PC-9 (cell line): ENCODE data around the gene SOX10.

Experiments
- CTCF ChIP-seq: fragments of 200-600 bp; sonication (generic); conservative IDR thresholded peaks from 2 replicates; pipeline ENCODE4 v1.6.1; 2017; ENCODE audit warnings: mixed run types, antibody characterized with exemption, mild to moderate bottlenecking, moderate library complexity
- EZH2 ChIP-seq: fragments of 200-600 bp; sonication (generic); IDR thresholded peaks from 2 replicates; pipeline ENCODE4 v1.8.0; 2017; ENCODE audit warnings: antibody characterized with exemption, low read depth

- TF ChIP-seq CTCF: no peak
- TF ChIP-seq EZH2: no peak
Observed at GRCh38 chr22:37996515-37997246, 12.3 kb upstream of the SOX10 start.
